ENCODE data around the gene RNF133.

Gene RNF133, protein sequence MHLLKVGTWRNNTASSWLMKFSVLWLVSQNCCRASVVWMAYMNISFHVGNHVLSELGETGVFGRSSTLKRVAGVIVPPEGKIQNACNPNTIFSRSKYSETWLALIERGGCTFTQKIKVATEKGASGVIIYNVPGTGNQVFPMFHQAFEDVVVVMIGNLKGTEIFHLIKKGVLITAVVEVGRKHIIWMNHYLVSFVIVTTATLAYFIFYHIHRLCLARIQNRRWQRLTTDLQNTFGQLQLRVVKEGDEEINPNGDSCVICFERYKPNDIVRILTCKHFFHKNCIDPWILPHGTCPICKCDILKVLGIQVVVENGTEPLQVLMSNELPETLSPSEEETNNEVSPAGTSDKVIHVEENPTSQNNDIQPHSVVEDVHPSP

DNA sequence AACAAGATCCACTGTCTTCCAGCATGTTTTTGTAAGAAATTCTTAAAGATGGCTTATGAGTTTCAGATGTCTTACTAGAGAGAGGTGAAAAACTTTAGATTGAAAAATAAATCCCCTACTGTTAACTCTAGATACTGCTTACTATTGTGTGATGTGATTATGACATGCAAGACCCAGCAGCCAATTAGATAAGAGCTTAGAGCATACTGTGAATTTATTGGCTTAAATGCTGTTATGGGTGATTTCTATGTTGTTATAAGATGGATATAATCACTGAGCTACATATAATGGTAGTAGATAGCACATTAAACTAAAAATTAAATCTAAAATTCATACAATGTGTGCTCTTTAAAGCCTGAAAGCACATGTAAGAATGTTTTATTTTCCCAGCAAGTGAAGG lies at the start of gene RNF133:
Gene RNF133, minus strand, starts transcription at position 101 of the 400 bp plus-strand sequence. CDS start 199 bp downstream, outside the sequence.
- no peak for DNase-seq

DNA sequence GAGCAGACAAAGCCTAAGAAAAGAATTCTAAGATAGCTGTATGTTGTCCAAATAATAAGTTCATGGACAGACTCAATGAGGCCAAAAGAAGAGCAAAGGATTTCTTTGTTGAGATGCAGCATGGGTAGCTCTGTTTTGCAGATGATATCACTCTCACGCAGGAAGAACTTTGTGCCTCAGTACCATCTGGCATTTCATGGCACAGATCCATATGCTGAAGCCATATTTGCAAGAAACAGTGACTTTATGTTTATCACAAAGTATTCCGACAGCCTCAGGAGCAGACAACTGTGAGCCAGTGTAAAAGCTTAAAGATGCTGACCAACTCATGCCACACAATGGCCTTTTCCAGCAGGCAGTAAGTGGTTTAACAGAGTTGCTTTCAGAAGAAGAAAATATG lies 49.3 kb upstream of the RNF133 start:
- DNase-seq: no peak

DNA sequence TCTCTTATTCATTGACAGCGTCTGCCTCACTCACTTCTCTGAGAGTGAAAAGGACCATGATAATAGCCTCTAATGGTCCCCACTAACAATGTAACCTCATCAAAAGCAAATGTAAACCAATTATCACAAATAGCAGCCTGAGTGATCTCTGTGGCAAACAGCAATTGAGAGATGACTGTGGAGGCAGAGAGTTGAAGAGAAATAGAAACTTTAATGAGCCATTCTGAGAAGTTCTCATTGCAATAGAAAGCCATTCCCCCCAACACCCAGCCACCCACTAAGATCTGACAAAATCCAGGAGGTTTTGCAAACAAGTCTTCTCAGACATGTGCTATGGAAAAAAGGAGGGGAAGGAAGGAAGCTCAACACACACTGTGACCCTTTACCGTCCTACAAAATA lies 48.0 kb upstream of the RNF133 start:
- no peak for DNase-seq

DNA sequence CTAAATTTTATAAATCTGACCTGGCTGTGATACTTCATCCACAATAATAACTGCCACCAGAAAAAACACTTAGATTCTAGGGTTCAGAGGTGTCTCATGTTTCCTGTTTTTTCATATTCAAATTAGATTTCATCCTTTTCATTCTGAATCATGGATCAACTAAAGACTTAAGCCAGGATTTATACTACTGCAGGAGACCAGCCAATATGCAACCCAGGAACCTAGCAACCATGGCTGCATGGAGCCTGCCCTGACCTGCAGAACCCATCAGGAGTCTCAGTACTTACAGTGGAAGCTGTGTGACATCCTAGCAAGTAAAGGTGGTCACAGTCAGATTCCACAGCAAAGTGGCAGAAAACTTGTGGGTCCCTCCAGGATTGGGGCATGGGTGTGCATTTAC lies 44.3 kb upstream of the RNF133 start:
- DNase-seq: no peak

DNA sequence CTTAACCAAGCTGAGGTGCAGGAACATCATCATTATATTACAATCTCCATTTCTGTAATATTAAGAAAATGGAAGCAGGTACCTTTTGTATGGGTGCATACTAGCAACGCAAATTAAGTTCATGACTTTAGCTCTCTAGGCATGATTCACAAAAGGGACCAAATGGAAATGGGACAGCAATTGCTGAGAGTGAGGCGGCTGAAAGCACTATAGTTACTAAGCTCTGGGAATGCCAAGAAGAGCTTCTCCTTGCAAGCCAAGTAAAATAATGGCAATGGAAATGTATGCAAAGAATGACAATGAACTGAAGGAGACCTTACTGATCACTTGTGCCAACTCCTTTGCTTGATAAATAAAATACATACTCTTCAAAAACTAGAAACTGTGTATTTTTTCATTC lies 40.0 kb upstream of the RNF133 start:
- DNase-seq: no peak

DNA sequence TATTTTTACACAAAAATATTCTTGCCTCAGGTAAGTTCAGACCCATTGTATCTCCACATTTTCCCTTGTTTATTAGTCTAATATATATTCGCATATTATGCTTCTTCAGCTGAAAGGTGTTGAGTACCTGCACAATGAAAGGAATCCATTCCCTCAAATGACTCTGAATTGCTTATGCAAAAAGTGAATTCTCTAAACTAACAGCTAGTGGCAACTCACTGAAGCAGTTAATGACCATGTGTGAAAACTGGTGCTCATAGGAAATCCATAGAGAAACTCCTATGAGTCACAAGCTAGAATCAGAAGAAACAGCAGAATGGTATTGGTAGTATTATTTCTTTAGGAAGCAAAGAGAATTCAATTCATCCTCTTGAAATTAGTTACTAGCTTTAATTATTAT lies 37.3 kb upstream of the RNF133 start:
- no peak for DNase-seq

DNA sequence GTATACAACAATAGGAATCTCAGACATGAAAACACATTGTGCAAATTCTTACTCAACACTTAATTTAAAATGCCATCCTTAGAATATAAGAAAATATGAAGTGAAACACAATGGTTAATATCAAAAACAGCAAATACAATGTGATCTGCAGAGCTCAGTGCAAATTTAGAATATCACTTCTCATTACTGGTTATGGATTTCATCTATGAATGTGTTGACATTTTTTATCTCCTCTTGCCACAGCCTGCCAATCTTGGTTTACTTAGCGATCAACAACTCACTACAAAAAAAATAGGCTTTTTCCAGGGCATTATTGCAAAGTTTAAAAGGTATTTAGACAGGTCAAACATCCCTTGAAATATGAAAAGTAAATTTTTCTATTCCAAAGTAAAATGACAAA lies 28.8 kb upstream of the RNF133 start:
- no peak for DNase-seq

DNA sequence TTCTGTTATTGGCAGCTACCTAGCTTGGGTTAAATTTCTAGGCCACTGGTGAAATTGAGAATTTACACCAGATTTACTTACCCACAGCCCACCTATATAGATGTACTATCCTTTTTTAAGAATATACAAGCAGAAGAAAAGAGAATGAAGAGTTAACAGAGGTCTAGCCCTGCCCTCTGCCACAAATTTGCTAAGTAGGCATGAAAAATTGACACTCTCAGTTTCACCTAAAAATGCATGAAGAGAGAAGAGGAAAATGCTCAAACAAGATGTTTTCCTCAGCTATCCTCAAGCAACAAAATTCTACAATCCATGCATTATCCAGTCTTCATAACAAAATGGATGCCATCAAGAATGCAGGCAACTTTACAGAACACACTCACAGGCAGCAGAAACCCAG lies 28.4 kb upstream of the RNF133 start:
- no peak for DNase-seq

DNA sequence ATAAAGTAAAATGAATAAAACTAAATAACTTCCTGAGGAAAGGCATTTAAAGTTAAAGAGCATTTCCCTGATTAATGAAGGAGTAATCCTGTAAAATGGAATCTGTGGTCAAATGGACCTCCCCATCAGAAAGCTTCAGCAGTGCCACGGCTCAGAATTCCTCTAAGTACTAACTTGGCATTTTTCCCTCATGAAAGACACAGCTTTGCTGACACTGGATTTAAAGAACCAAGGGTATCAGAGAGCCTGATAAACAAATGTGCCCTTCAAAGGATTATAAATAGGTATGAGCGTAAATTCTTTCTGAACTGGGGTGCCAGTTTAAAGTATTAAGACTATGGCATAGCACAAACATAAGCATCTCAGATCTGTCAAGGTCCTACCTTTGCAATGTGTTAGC lies 28.0 kb upstream of the RNF133 start:
- no peak for DNase-seq

DNA sequence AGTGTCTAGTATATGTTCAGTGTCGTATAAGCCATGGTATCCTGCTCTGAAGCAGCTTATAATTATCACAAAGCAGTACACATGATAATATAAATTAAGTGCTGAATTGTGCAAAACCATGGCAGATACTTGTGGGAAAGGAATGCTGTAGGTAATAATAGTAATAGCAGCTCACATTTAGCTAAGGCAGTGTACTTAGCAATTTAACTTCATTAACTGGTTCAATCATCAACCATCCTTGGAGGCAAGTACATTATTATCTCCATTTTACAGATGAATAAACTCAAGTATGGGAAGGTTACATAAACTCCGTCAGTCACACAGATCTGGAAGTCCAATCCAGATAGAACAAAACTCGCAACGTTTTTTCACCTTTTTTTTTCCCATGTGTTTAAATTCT lies 25.4 kb upstream of the RNF133 start:
- no peak for DNase-seq

DNA sequence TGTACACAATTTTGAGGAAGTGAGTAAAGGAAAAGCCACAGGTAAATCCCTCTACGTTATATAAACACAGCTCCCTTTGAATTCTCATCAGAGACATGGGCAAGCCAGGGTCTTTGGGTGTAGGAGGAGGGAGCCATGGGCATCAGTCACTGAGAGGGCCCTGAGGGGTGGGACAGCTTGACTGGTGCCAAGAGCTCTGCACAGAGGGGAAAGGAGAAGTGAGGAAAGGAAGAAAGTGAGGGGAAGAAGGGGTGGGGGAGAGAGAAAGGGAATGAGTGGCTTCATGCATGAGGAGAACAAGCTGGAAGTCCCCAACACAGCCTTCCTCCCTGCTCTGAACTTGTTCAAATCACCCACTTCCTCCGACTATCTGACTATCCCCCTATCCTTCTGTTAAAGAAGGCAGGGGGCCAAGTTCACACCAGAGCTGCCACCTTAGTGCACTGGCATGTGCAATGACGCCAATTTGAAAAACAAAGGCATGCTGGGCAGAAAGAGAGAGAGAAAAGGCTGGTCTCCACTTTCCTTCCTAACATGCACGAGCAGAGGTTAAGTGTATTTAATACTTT lies 20.2 kb upstream of the RNF133 start:
- DNase-seq: no peak

DNA sequence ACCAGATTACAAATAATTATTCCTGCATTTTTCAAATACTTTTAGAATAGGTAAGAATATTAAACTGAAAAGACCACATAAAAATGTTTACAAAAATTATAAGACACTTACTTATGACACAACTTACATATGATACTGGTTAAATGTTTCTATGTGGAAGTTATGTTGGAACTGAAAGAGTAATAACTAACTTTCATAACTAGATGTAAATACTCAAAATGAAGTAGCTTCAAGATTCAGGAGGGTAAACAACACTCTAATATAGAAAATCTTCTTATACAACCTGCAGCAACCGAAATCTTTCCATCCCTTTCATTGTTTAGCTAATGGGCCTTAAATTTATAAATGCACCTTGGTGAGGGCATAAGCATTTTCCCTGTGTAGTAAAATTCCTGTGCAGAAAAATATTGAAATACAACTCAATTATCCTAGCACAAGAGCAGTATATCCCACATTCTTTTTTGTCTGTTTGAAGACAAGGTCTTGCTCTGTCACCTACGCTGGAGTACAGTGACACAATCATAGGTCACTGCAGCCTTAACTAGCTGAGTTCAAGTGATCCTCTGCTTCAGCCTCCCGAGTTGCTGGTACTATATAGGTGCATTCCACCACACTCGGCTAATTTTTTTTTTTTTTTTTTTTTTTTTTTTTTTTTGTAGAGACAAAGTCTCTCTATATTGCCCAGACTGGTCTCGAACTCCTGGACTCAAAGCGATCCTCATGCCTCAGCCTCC lies 18.6 kb upstream of the RNF133 start:
- DNase-seq: no peak

DNA sequence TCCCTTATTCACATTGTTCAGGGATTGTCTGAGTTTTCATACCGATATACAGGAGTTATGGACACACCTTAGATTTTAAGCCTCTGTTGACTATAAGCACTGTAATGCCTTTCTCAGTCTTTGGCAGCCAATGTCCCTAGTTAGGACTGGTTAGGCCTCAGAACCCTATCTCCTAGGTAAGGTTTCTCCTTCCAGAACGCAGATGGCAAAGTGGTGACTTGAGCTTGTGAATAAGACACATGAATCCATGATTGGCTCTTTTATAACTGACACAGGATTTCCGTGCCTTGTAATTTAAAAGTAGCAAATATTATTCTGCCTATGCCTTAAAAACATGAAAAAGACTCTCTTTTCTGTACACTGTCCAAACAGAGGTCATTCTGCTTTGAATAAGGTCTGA lies 16.3 kb upstream of the RNF133 start:
- DNase-seq: no peak

DNA sequence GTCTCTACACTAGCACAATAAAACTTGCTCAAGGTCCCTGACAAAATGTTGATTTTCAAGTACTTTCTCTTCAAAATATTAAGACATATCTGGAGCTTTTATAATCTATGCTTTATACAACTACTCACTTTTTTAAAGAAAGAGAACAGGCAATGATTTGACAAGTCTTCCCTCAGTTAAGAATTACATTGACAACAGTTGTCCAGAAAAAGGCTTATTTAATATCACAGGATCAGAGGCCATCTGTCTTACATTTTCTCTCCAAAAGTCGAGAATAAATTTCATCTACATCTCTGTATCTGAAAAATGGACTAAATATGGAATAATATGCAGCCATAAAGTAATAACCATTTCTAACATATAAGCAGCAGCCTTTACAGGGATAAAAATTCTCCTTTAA lies 12.0 kb upstream of the RNF133 start:
- DNase-seq: no peak

DNA sequence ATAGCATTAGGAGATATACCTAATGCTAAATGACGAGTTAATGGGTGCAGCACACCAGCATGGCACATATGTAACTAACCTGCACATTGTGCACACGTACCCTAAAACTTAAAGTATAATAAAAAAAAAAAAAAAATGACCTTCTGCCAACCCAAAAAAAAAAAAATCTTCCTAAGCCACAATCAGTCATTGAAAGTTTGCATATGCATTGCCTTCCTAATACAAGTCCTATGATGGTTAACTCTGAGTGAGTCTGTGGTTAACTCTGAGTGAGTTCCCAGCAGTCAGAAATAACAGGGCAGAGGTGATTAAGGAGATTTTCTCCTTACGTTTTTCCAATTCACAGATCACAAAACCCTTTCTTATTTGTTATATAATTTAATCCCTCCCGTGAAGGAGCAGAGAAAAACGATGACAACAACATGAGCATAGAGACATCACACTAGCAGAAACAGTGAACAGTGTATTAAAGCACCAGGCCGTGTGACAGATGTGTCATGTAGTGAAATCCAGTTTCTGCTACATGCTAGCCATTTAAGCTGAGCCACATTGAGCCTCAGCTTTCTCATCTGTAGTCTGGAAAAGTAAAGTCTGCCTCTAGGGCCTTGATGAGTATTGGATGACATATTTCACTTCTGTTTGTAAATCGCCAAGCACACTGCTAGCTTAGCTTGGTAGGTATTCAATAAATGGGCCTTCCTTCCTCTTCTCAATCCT lies 11.2 kb upstream of the RNF133 start:
- no peak for DNase-seq

DNA sequence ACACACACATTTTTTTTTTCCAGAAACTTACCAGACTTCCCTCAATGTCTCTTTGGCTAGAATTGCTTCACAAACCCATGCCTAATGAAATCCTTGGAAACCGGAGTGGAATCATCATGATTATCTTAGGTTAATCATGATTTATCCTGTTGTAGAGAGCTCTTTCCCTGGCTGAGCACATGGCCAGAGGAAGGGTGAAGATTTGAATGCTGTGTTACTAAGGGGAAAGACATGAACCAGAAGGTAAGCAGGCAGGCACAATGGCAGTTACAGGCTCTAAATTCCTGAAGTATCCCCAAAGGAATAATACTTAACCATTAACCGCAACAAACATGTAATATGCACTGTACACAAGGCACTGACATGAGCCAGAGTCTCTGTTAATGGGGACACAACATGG lies 7.9 kb upstream of the RNF133 start:
- no peak for DNase-seq

DNA sequence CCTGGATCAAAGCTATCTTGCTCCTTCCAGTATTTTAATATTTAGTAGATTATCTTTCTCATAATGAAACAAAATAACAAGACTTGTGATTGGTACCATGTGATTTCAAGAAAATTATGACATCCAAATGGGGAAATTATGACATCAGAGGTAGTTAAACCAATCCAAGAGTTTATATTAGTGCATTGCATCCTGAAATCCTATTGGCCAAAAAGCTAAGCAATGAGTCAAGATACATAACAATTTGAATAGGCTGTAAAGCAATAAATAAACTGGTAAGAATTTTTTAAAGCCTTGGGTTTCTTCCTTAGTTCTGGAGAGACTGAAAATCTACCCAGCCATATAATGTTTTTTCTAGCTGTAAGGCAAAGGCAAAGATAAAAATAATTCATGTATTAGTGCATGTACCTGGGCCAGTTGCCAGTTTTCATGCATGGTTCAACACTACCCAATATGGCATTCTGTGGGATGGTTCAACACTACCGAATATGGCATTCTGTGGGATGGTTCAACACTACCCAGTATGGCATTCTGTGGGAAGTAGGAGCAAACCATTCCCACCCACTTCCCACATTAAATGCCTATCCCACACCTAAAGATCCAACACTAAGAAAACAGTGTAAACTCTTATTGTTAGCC lies 4.1 kb upstream of the RNF133 start, which contains the start of gene RNF148:
Gene RNF148, minus strand, starts transcription at position 51 of the 639 bp plus-strand sequence. CDS start 172 bp downstream, outside the sequence.
- DNase-seq: no peak

DNA sequence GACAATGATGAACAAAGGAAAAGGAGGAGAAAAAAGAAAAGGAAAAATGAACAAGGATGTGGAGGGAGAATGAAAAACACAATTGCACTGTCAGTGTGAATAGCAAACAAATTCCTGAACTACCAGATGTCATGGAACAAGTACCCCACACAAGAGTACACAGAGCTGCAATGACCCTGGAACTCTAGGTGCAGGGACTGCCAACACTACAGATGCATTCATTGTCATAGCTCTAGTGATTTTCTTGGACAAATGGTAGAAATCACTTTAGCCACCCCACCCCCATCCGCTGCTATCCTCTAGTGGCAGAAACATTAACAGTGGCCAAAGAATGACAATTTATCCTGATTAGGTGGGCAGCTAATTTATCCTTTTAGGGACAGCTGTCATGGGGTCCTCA lies 3.1 kb downstream of the RNF133 start:
- no peak for DNase-seq

DNA sequence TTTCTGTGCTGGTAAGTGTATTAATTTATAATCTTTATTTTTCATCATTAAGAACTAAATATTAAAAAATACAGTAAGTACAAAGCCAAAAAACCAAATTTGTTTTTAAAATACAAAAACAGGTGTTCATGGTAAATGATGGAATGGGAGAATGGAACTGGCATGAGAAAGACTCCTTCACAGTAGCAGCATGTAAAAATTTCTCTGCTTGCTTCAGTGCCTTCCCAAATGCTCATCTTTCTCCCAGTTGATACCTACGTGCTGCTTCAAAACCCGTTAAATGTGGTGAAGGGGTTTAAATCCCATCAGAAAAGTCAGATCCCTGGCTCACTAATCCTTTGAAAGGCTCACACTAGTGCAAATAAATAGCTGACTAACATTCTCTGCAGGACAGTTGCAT lies 4.2 kb downstream of the RNF133 start:
- DNase-seq: no peak

DNA sequence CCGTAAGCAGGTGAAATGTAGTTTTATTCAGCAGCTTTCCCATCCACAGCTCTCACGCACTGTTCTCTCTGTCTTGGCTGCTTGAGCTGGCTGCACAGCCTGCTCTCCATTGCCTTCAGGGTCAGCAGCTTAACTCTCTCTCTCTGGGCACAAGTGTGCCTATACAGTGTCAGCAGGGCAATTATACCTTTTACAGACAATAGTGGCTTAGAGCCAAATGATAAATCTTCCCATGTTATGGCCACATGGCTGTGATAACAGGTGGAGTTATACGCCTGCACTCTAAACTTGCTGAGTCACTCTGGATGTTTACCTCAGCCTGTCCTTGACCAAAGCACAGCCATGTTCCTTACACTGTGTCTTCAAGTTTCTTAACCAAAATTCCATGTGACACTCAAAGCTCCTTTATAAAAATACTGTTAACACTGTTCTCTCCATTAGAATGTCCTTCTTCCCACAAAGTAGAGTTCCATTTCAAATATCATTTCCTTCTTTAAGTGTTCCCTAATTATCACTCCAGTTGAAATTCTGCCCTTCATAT lies 6.1 kb downstream of the RNF133 start:
- no peak for DNase-seq

DNA sequence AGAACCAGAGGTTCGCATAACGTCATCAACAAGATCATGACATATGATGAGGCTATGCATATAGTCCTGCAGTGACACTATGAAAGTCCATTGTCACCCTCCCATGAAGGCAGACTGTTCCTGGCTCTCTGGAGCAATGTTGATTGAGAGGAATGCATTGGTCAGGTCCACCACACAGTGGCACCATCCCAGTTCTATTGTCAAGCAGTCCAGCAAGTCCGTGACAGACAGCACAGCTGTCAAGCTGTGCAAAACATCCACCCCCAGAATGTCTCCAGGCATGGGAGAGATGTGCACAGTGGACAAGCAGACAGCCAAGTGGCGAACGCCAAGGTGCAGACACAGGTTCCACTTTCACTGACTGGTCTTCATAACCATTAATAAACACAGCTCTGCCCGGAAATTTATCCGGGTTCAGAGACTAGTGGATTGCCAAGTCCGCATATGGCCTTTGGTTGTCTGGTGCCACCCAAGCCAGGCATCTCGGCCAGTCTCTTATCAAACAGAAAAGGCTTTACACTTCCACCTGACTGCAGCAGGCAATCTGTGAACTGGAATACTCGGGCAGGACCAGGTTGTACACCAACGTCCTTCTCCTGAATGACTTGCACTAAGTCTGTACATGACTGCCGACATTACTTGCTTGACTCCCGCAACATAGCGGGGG lies 7.2 kb downstream of the RNF133 start:
- DNase-seq: no peak
